IPS DF 6.9 (cell line): Measurements from ENCODE around the gene TNFAIP2.
"Not testable (repeated sequence)": the region's sequence is repeated elsewhere in the genome, so short reads cannot be mapped to it uniquely, and the experiment has no call there.

Experiments
- DNase-seq: peaks from one replicate; pipeline ENCODE4 v3.0.0-alpha.2; 2013; ENCODE audit warnings: low read depth, low spot score
- H3K27ac ChIP-seq: one replicate; pipeline ENCODE4 v1.5.1; 2013; ENCODE audit warnings: low read length, control low read depth
- H3K27me3 ChIP-seq: 2 replicates; pipeline ENCODE4 v1.6.1; 2013; ENCODE audit warnings: mild to moderate bottlenecking, low read length; ENCODE audit not compliant: control insufficient read depth, insufficient read depth
- H3K36me3 ChIP-seq: 2 replicates; pipeline ENCODE4 v1.6.1; 2013; ENCODE audit warnings: low read length; ENCODE audit not compliant: control insufficient read depth, insufficient read depth
- H3K4me1 ChIP-seq: 2 replicates; pipeline ENCODE4 v1.6.1; 2013; ENCODE audit warnings: low read length; ENCODE audit not compliant: control insufficient read depth, insufficient read depth
- H3K4me3 ChIP-seq: 2 replicates; pipeline ENCODE4 v1.5.1; 2013; ENCODE audit warnings: mild to moderate bottlenecking, low read length
- H3K9me3 ChIP-seq: 2 replicates; pipeline ENCODE4 v1.6.1; 2013; ENCODE audit warnings: low read length, inconsistent platforms; ENCODE audit not compliant: control insufficient read depth, insufficient read depth
- WGBS: extraction: QIAGEN DNeasy Blood & Tissue Kit; methylation state at CpG from one replicate; pipeline ENCODE4 v1.1.7; 2013; ENCODE audit warnings: mixed read lengths, missing lambda C conversion rate; ENCODE audit not compliant: insufficient read length, insufficient coverage; 5-methylcytosine and 5-hydroxymethylcytosine counted together

TNFAIP2 gene

GRCh38 chr14:103176176-103176575 lies 52.9 kb downstream of the TNFAIP2 start:
- H3K4me1 ChIP-seq, DNase-seq, H3K4me3 ChIP-seq, H3K36me3 ChIP-seq, H3K27me3 ChIP-seq, H3K27ac ChIP-seq, H3K9me3 ChIP-seq: not testable (repeated sequence)
- WGBS: no CpG with 5 or more reads among the region's 4 CpGs

GRCh38 chr14:103177376-103177775 lies 54.1 kb downstream of the TNFAIP2 start:
- Histone ChIP-seq H3K27ac (no peak overlapping the region), H3K4me3 (no peak overlapping the region), H3K27me3 (no peaks in the 10 kb centered on the region), H3K36me3 (no peaks in the 10 kb centered on the region), H3K4me1 (no peaks in the 10 kb centered on the region; the same call in 1 of the 2 replicates), H3K9me3 (no peaks in the 10 kb centered on the region)
- DNase-seq: no peak
- no CpG with 5 or more reads among the region's 7 CpGs for WGBS

- Histone ChIP-seq H3K27ac (no peak overlapping the region), H3K4me3 (no peak overlapping the region), H3K27me3 (no peaks in the 10 kb centered on the region), H3K4me1 (no peaks in the 10 kb centered on the region; the same call in 1 of the 2 replicates), H3K9me3 (no peaks in the 10 kb centered on the region), H3K36me3 (no peaks in the 10 kb centered on the region)
- no peak for DNase-seq
- WGBS: no CpG with 5 or more reads among the region's 6 CpGs
Measured at GRCh38 chr14:103178521-103178920, 55.3 kb downstream of the TNFAIP2 start.

- no peaks in the 10 kb centered on the region for H3K36me3 ChIP-seq
- no peaks in the 10 kb centered on the region for H3K27me3 ChIP-seq
- H3K4me3 ChIP-seq: no peak overlapping the region
- no peaks in the 10 kb centered on the region; the same call in 1 of the 2 replicates for H3K4me1 ChIP-seq
- WGBS: no CpG with 5 or more reads among the region's 5 CpGs
- DNase-seq: no peak
- no peak overlapping the region for H3K27ac ChIP-seq
- H3K9me3 ChIP-seq: no peaks in the 10 kb centered on the region
Measured at GRCh38 chr14:103179094-103179493, 55.8 kb downstream of the TNFAIP2 start.

- Histone ChIP-seq H3K4me1 (no peaks in the 10 kb centered on the region; the same call in 1 of the 2 replicates), H3K27ac (no peak overlapping the region), H3K9me3 (no peaks in the 10 kb centered on the region), H3K36me3 (no peaks in the 10 kb centered on the region), H3K4me3 (no peak overlapping the region), H3K27me3 (no peaks in the 10 kb centered on the region)
- DNase-seq: no peak
- WGBS: no CpG with 5 or more reads among the region's 5 CpGs
Measured at GRCh38 chr14:103180331-103180730, 57.1 kb downstream of the TNFAIP2 start.

- no peaks in the 10 kb centered on the region for H3K9me3 ChIP-seq
- H3K4me1 ChIP-seq: peaks cover 4% of the 10 kb centered on the region; the same call in 1 of the 2 replicates
- peaks cover 4% of the 10 kb centered on the region; the same call in 1 of the 2 replicates for H3K27me3 ChIP-seq
- no peak overlapping the region for H3K4me3 ChIP-seq
- no peak overlapping the region for H3K27ac ChIP-seq
- no peak for DNase-seq
- no CpG with 5 or more reads among the region's 12 CpGs for WGBS
- H3K36me3 ChIP-seq: no peaks in the 10 kb centered on the region
Measured at GRCh38 chr14:103184046-103184445, 60.8 kb downstream of the TNFAIP2 start.

GRCh38 chr14:103185051-103186029 lies 62.1 kb downstream of the TNFAIP2 start:
- no peaks in the 10 kb centered on the region for H3K9me3 ChIP-seq
- H3K27ac ChIP-seq: no peak overlapping the region
- no peaks in the 10 kb centered on the region for H3K36me3 ChIP-seq
- peaks cover 4% of the 10 kb centered on the region; the same call in 1 of the 2 replicates for H3K4me1 ChIP-seq
- H3K27me3 ChIP-seq: peaks cover 5% of the 10 kb centered on the region; the same call in 1 of the 2 replicates
- WGBS: no CpG with 5 or more reads among the region's 13 CpGs
- H3K4me3 ChIP-seq: no peak overlapping the region
- no peak for DNase-seq

- Histone ChIP-seq H3K9me3 (no peaks in the 10 kb centered on the region), H3K27me3 (peaks cover 5% of the 10 kb centered on the region; the same call in 1 of the 2 replicates), H3K4me3 (no peak overlapping the region), H3K36me3 (no peaks in the 10 kb centered on the region), H3K4me1 (peaks cover 4% of the 10 kb centered on the region; the same call in 1 of the 2 replicates), H3K27ac (no peak overlapping the region)
- no peak for DNase-seq
- no CpG with 5 or more reads among the region's 9 CpGs for WGBS
Measured at GRCh38 chr14:103186241-103186822, 63.1 kb downstream of the TNFAIP2 start.
